Germinal center (tissue), 1 donor: ENCODE results near the gene BAG3.
"Not testable (repeated sequence)": the region's sequence is repeated elsewhere in the genome, so short reads cannot be mapped to it uniquely, and the experiment has no call there.

Experiments
- DNase-seq: peaks from one replicate; pipeline ENCODE4 v3.0.0; 2012; ENCODE audit warnings: mixed read lengths, low spot score

The BAG3 gene

GRCh38 chr10:119650692-119651513 is at the start of gene BAG3:
TSS of gene BAG3 (plus strand) at chr10:119651380. CDS start at chr10:119651676, 296 bp downstream.
- DNase-seq = peak; percentile 87

- DNase-seq = peak; percentile 16
These were observed 48.7 kb upstream of the BAG3 start for GRCh38 chr10:119602241-119603095.

- no peak for DNase-seq
These were observed 46.7 kb upstream of the BAG3 start for GRCh38 chr10:119604468-119604867.

GRCh38 chr10:119608316-119609155 is 42.6 kb upstream of the BAG3 start:
- no peak for DNase-seq

GRCh38 chr10:119609516-119609915 is 41.7 kb upstream of the BAG3 start:
- DNase-seq = no peak

- DNase-seq = no peak
These were observed 39.7 kb upstream of the BAG3 start for GRCh38 chr10:119611433-119611832.

- no peak for DNase-seq
These were observed 37.4 kb upstream of the BAG3 start for GRCh38 chr10:119613741-119614140.

GRCh38 chr10:119614686-119615085 is 36.5 kb upstream of the BAG3 start:
- DNase-seq = no peak

GRCh38 chr10:119616882-119617570 is 34.2 kb upstream of the BAG3 start:
- DNase-seq = no peak

- no peak for DNase-seq
These were observed 32.0 kb upstream of the BAG3 start for GRCh38 chr10:119619215-119619614.

GRCh38 chr10:119619811-119620210 is 31.4 kb upstream of the BAG3 start:
- DNase-seq = not testable (repeated sequence)

- no peak for DNase-seq
These were observed 30.7 kb upstream of the BAG3 start for GRCh38 chr10:119620241-119621077.

- DNase-seq = no peak
These were observed 30.1 kb upstream of the BAG3 start for GRCh38 chr10:119621078-119621384.

- no peak for DNase-seq
These were observed 25.5 kb upstream of the BAG3 start for GRCh38 chr10:119625570-119626280.

- DNase-seq = no peak
These were observed 20.9 kb upstream of the BAG3 start for GRCh38 chr10:119630300-119630699.

GRCh38 chr10:119633538-119634218 is 17.5 kb upstream of the BAG3 start:
- DNase-seq = no peak

- DNase-seq = no peak
These were observed 17.0 kb upstream of the BAG3 start for GRCh38 chr10:119634219-119634544.

GRCh38 chr10:119637631-119638030 is 13.5 kb upstream of the BAG3 start:
- DNase-seq = no peak

- DNase-seq = no peak
These were observed 12.2 kb upstream of the BAG3 start for GRCh38 chr10:119638982-119639381.

- no peak for DNase-seq
These were observed 10.8 kb upstream of the BAG3 start for GRCh38 chr10:119640384-119640783.
